ENCODE results near the gene ATP13A5.

The ATP13A5 gene

DNA sequence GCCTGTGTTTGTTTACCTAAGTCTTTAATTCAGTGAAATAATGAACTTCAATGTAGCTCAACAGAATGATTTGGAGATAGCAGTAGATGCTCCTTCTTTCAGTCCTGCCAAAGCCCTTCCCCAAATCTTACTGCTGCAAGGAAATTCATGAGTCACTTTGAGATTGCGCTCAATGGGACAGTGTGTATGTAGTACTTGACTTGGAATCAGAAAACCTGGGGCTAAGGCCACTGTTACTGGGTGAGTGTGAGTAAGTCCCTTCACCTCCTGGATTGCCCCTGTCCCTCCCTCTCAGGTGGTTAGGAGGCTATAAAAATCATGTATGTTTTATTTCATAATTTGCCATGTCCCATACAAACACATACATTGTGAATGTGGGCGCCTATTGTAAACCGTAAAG, 29.9 kb downstream of the ATP13A5 start (continued):
- TF ChIP-seq, protein P1, sequence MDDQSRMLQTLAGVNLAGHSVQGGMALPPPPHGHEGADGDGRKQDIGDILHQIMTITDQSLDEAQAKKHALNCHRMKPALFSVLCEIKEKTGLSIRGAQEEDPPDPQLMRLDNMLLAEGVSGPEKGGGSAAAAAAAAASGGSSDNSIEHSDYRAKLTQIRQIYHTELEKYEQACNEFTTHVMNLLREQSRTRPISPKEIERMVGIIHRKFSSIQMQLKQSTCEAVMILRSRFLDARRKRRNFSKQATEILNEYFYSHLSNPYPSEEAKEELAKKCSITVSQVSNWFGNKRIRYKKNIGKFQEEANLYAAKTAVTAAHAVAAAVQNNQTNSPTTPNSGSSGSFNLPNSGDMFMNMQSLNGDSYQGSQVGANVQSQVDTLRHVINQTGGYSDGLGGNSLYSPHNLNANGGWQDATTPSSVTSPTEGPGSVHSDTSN (CRISPR knock-in tag; IDR thresholded peaks at IDR 0.05) = no peak

DNA sequence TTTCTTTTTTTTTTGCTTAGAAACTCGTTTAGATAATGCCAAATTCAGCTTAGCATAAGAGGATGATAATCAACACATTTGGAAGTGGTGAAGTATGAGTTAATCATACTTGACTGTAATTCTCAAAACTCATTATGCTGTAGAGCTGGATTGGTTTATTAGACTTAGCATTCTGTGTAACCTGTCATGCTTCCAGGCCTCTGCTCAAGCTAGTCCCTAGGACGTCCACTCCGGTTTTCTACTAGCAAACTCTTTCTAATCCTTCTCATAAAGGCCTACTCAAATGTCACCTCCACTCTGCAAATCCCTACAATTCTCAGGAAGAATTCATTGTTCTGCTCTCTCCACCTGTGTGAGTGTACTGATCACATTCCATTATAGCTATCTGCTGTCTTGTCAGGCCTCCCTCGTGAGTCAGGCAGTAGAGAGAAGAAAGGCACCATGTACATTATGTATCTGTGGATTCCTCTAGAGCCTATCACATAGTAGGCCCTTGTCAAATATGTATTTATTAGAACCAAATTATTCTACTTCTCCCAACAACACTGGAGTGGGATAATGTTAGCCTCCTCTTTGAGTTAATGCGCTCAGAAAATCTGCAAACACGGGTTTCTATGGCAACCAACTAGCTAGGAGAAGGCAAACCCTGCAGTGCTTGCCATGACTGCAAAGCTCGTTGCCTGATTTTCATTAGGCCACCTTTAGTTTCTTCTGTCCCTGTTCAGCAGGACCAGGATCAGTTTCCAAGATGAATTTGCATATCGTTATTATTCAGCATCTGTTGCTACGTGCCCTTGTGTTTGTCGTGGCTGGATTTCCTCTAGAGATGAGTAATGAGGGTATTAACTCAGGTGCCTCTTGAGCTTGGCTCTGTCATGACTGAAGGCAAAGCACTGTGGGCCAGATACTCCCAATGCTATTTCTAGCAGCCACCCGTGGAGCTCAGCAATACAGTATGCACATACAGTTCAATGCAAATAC, 30.7 kb downstream of the ATP13A5 start:
- POLR2A ChIA-PET = no interaction called here
- no peak overlapping the region for H3K27ac ChIP-seq (ENCODE audit: extremely low read depth, low read depth, low read length)
- CTCF ChIA-PET = interaction anchor here (0.6 to 0.7 kb wide), 2 partner anchors 272 to 456 kb away, joined by 3 read pairs; no protein-coding TSS in a partner anchor

DNA sequence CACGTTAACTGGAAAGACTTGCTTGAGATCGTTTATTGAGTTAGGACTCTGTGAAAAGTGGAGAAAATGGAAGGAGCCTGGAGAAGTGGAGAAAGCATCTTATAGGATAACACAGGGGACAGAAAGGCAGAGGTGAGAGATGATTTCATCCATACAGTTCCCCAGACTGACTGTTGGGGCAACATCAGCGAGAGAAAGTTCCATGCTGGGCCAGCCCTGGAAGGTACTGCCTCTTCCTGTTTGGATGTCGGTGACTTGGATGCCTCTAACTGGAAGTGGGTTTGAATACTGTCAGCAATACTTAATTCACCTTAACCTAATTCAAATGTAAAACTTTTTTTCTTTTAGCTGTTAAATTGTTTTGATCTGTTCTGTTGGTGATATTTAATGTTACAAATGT, 32.3 kb downstream of the ATP13A5 start:
- no peak overlapping the region for H3K4me3 ChIP-seq (ENCODE audit: low read depth, low read length)
- no peak overlapping the region for H3K27ac ChIP-seq (ENCODE audit: extremely low read depth, low read depth, low read length)
- ChIA-PET POLR2A (no interaction called here), CTCF (no interaction called here)
- no peaks in the 10 kb centered on the region for H3K9me3 ChIP-seq (ENCODE audit: control insufficient read depth, insufficient read depth, low read depth, low read length)
- H3K36me3 ChIP-seq (ENCODE audit: control insufficient read depth in 2 of 2, insufficient read depth in 1 of 2, low read length in 2 of 2) = no peaks in the 10 kb centered on the region
- H3K4me1 ChIP-seq (ENCODE audit: control insufficient read depth, insufficient read depth, low read length) = no peaks in the 10 kb centered on the region
- TF ChIP-seq MZF1 (tag by site-specific recombination; IDR thresholded peaks at IDR 0.05; ENCODE audit: borderline replicate concordance) (no peak), ZNF600 (tag by site-specific recombination; IDR thresholded peaks at IDR 0.05) (no peak), ZNF223 (tag by site-specific recombination; IDR thresholded peaks at IDR 0.05) (no peak), ZNF776 (tag by site-specific recombination; IDR thresholded peaks at IDR 0.05; ENCODE audit: borderline replicate concordance) (no peak), KLF7 (tag by site-specific recombination; IDR thresholded peaks at IDR 0.05; ENCODE audit: borderline replicate concordance) (no peak), ZNF792 (tag by site-specific recombination; IDR thresholded peaks at IDR 0.05) (no peak), ZBTB49 (tag by site-specific recombination; IDR thresholded peaks at IDR 0.05; ENCODE audit: low read depth) (no peak), KLF17 (tag by site-specific recombination; IDR thresholded peaks at IDR 0.05) (no peak)

More for the DNA sequence above, 30.7 kb downstream of the ATP13A5 start:
- TF ChIP-seq ZFHX2 (tag by site-specific recombination; conservative IDR thresholded peaks at IDR 0.05) = no peak
- TF ChIP-seq REPIN1 (tag by site-specific recombination; IDR thresholded peaks at IDR 0.05; ENCODE audit: low read depth) = no peak
- TF ChIP-seq SP2 (tag by site-specific recombination; IDR thresholded peaks at IDR 0.05) = no peak
- no peak for TF ChIP-seq ZNF114 (tag by site-specific recombination; IDR thresholded peaks at IDR 0.05)
- TF ChIP-seq, protein P2, sequence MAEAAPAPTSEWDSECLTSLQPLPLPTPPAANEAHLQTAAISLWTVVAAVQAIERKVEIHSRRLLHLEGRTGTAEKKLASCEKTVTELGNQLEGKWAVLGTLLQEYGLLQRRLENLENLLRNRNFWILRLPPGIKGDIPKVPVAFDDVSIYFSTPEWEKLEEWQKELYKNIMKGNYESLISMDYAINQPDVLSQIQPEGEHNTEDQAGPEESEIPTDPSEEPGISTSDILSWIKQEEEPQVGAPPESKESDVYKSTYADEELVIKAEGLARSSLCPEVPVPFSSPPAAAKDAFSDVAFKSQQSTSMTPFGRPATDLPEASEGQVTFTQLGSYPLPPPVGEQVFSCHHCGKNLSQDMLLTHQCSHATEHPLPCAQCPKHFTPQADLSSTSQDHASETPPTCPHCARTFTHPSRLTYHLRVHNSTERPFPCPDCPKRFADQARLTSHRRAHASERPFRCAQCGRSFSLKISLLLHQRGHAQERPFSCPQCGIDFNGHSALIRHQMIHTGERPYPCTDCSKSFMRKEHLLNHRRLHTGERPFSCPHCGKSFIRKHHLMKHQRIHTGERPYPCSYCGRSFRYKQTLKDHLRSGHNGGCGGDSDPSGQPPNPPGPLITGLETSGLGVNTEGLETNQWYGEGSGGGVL (tag by site-specific recombination; IDR thresholded peaks at IDR 0.05) = no peak
- no peak for TF ChIP-seq ZNF645 (tag by site-specific recombination; IDR thresholded peaks at IDR 0.05)
- TF ChIP-seq ZNF214 (tag by site-specific recombination; IDR thresholded peaks at IDR 0.05; ENCODE audit: borderline replicate concordance) = no peak
- TF ChIP-seq, protein P3, sequence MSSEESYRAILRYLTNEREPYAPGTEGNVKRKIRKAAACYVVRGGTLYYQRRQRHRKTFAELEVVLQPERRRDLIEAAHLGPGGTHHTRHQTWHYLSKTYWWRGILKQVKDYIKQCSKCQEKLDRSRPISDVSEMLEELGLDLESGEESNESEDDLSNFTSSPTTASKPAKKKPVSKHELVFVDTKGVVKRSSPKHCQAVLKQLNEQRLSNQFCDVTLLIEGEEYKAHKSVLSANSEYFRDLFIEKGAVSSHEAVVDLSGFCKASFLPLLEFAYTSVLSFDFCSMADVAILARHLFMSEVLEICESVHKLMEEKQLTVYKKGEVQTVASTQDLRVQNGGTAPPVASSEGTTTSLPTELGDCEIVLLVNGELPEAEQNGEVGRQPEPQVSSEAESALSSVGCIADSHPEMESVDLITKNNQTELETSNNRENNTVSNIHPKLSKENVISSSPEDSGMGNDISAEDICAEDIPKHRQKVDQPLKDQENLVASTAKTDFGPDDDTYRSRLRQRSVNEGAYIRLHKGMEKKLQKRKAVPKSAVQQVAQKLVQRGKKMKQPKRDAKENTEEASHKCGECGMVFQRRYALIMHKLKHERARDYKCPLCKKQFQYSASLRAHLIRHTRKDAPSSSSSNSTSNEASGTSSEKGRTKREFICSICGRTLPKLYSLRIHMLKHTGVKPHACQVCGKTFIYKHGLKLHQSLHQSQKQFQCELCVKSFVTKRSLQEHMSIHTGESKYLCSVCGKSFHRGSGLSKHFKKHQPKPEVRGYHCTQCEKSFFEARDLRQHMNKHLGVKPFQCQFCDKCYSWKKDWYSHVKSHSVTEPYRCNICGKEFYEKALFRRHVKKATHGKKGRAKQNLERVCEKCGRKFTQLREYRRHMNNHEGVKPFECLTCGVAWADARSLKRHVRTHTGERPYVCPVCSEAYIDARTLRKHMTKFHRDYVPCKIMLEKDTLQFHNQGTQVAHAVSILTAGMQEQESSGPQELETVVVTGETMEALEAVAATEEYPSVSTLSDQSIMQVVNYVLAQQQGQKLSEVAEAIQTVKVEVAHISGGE (tag by site-specific recombination; conservative IDR thresholded peaks at IDR 0.05; ENCODE audit: low read depth) = no peak
- no peak for TF ChIP-seq ZNF664 (tag by site-specific recombination; IDR thresholded peaks at IDR 0.05)
- TF ChIP-seq ZNF391 (tag by site-specific recombination; IDR thresholded peaks at IDR 0.05; ENCODE audit: borderline replicate concordance, low read depth) = no peak
- Histone ChIP-seq H3K4me3 (ENCODE audit: low read depth, low read length) (no peak overlapping the region), H3K4me1 (ENCODE audit: control insufficient read depth, insufficient read depth, low read length) (no peaks in the 10 kb centered on the region), H3K9me3 (ENCODE audit: control insufficient read depth, insufficient read depth, low read depth, low read length) (no peaks in the 10 kb centered on the region), H3K36me3 (ENCODE audit: control insufficient read depth in 2 of 2, insufficient read depth in 1 of 2, low read length in 2 of 2) (no peaks in the 10 kb centered on the region)

All from HEK293 (cell line).